Epithelial cell of esophagus (primary cell): ENCODE data around the gene FAM118A.

Experiments used
- DNase-seq: peaks from one replicate; pipeline ENCODE4 v3.0.0; 2010; ENCODE audit warnings: low read depth
- H3K4me3 ChIP-seq: 2 replicates; pipeline ENCODE4 v1.5.1; 2011; ENCODE audit warnings: mild to moderate bottlenecking, low read length, control low read depth
- TF ChIP-seq, protein P1 (sequence below): IDR thresholded peaks from 2 replicates; pipeline ENCODE4 v1.5.1; 2011; ENCODE audit warnings: low read depth, mild to moderate bottlenecking, low read length, control low read depth, inconsistent platforms; ENCODE audit not compliant: insufficient read depth; ENCODE audit errors: missing control alignments

The FAM118A gene

DNA sequence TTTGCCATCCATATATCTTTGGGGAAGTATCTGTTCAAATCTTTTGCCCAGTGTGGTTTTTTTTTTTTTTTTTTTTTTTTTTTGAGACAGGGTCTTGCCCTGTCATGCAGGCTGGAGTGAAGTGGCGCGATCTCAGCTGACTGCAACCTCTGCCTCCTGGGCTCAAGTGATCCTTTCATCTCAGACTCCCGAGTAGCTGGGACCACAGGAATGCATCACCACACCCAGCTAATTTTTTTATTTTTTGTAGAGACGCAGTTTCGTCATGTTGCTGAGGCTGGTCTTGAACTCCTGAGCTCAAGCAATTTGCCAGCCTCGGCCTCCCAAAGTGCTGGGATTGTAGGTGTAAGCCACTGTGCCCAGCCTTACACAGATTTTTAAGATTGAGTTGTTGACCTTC, 4.8 kb upstream of the FAM118A start:
- TF ChIP-seq, protein P1, sequence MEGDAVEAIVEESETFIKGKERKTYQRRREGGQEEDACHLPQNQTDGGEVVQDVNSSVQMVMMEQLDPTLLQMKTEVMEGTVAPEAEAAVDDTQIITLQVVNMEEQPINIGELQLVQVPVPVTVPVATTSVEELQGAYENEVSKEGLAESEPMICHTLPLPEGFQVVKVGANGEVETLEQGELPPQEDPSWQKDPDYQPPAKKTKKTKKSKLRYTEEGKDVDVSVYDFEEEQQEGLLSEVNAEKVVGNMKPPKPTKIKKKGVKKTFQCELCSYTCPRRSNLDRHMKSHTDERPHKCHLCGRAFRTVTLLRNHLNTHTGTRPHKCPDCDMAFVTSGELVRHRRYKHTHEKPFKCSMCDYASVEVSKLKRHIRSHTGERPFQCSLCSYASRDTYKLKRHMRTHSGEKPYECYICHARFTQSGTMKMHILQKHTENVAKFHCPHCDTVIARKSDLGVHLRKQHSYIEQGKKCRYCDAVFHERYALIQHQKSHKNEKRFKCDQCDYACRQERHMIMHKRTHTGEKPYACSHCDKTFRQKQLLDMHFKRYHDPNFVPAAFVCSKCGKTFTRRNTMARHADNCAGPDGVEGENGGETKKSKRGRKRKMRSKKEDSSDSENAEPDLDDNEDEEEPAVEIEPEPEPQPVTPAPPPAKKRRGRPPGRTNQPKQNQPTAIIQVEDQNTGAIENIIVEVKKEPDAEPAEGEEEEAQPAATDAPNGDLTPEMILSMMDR, result no peak
- no peak overlapping the region for H3K4me3 ChIP-seq
- peak; percentile 89 for DNase-seq

DNA sequence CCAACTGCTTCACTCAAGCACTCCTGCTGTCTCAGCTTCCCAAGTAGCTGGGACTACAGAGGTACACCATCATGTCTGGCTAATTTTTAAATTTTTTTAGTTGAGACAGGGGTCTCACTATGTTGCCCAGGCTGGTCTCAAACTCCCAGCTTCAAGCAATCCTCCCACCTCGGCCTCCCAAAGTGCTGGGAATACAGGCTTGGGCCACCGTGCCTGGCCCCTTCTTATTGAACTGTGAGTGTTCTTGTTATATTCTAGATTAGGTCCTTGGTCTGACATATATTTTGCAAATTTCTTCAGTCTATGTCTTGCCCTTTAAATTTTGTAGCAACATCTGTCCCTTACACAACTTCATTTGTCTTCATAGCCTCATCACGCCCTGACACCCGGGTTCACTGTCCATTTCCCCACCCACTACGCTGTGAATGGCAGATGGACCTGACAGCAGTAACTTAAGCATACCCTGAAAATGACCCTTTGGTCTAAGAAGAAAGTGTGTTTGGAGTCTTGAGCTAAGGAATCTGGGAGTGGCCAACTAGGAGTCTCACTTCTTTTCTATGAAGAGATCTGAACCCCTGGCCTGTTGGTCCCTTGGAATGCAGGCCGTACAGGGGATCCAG, 4.2 kb upstream of the FAM118A start:
- no peak overlapping the region for H3K4me3 ChIP-seq
- no peak for DNase-seq
- TF ChIP-seq, protein P1, result no peak

DNA sequence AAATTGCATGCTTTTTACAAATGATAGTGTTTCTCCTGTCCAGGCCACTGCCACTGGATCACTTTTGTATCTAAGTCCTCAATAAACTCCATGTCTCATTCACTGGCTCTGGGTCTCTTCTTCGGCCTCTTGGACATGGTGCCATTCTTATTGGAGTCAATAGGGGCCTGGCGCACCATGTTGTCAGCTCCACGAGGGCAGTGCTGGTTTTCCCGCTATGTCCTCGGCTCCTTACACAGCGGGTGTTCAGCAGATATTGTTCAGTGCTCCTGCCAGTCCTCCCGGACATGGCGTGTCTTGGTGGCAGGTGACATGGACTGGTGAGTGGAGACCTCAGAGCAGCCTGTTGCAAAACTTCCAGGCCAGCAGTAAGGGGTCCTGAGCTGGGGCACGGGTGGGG, 3.6 kb upstream of the FAM118A start:
- DNase-seq, result no peak
- H3K4me3 ChIP-seq, result no peak overlapping the region
- TF ChIP-seq, protein P1, result no peak

DNA sequence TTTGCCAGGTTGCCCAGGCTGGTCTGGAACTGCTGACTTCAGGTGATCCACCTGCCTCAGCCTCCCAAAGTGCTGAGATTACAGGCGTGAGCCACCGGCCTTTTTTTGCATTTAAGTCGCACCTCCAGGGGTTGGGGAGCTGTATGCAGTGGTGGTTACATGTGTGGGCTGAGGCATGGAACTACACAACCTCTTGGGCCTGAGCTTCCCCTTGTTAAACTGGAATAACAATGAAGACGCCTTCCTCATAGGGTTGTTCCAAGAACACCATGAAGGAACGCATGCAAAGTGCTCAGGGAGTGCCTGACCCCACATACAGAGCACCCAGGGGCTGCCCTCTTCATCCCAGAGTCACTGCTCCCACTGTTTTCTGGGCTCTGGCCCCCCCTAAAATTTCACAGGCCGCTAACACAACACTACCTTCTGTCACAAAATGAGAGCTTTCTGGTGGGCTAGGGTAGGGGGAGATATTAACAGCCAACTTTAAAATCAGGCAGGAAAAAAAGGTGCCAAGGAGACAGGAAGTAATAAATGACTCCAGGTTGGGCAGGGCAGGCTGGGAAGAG, 1.3 kb upstream of the FAM118A start:
- no peak for DNase-seq
- TF ChIP-seq, protein P1, result no peak
- peak overlapping the region; percentile 49 for H3K4me3 ChIP-seq

DNA sequence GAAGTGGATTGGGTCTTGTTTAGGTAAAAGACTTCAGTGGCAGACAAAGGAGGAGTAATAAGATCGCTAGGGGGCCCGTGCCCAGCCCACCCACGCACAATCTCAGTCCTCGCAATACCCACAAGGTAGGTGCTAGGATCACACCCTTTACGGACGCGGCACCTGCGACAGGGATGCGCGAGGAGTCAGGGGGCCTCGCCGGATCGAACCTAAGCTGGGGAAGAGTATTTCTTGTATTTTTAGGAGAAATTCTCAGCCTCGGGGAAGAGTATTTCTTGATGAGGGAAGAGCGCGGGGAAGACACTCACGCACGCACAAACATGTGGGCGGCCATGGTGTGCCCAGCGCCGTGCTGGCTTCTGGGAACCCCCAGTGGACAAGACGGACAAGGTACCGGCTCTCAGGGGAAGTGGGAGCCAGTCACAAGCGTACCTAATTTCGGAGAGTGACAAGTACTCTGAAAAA, 745 bp upstream of the FAM118A start:
- DNase-seq, result no peak
- TF ChIP-seq, protein P1, result no peak
- H3K4me3 ChIP-seq, result peak overlapping the region; percentile 49

DNA sequence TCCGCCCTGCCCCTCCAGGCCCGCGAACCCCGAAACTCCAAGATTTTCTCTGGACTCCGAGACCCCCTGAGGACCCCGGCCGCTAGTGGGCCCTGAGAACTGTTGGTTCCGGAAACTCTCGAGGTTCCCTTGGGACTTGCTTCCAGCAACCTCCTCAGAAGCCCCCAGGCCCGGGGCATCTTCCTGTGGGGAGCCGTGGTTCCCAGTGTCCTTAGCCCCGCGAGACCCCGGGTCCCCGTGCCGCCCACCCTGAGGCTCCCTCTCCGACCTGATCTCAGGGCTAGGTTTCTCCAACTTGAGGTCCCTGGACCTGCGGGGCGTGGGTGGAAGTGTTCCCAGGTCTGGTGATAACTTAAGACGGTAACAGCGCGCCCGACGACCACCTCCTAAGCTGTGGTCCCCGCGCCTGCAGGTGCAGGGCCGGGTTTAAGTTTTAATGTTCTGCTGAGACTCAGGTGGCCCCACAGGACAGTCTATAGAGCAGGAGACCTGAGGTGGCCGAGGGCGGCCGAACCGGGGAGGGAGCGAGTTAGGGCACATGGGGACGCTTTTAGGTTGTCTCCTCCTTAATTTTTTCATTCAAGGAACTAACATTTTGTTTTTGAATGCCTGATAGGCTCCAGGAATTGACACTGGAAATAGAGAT, 720 bp downstream of the FAM118A start:
- H3K4me3 ChIP-seq, result peak overlapping the region; percentile 74
- TF ChIP-seq, protein P1, result no peak
- no peak for DNase-seq
